ENCODE measurements around the gene WDR64.
"Not testable (repeated sequence)": the region's sequence is repeated elsewhere in the genome, so short reads cannot be mapped to it uniquely, and the experiment has no call there.

The WDR64 gene

DNA sequence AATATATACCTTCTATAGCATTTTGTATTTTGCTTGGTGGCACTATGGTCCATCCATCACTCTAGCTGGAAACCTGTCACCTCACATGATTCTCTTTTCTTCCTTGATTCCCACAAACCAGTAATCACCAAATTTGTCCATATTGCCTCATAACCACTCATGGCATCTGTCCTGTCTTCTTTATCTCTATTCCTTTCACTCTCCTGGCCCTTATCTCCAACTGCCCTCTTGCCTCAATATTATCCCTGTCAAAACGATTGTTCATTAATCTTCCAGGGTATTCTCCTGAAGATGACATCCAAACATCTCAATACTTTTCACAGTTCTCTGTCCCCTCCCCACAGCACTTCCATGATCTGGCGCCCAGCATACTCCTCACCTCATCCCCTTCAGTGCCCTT lies 46.1 kb downstream of the WDR64 start:
- no peaks in the 10 kb centered on the region for H4K20me1 ChIP-seq (ENCODE audit: insufficient read depth, low read length)
- no peaks in the 10 kb centered on the region for H3K36me3 ChIP-seq (ENCODE audit: insufficient read depth, low read length)
- H2AFZ ChIP-seq (ENCODE audit: low read length), result no peak overlapping the region
- H3K4me2 ChIP-seq (ENCODE audit: low read length), result no peak overlapping the region
- H3F3A ChIP-seq (ENCODE audit: insufficient read depth, low read length), result no peaks in the 10 kb centered on the region
- no peak overlapping the region for H3K27ac ChIP-seq (ENCODE audit: low read depth, low read length, poor library complexity, severe bottlenecking)
- H3K27me3 ChIP-seq (ENCODE audit: insufficient read depth, low read length), result no peaks in the 10 kb centered on the region
- H3K4me1 ChIP-seq (ENCODE audit: insufficient read depth, low read length, severe bottlenecking), result no peaks in the 10 kb centered on the region
- H3K9ac ChIP-seq (ENCODE audit: low read length), result no peak overlapping the region
- no peaks in the 10 kb centered on the region for H3K9me3 ChIP-seq (ENCODE audit: low read length)
- H3K9me2 ChIP-seq (ENCODE audit: low read depth, low read length), result no peaks in the 10 kb centered on the region
- H3K4me3 ChIP-seq (ENCODE audit: low read depth, low read length, poor library complexity, severe bottlenecking), result no peak overlapping the region
- H3K79me2 ChIP-seq (ENCODE audit: insufficient read depth, low read length), result no peaks in the 10 kb centered on the region
- TF ChIP-seq EZH2 (IDR thresholded peaks at IDR 0.05; ENCODE audit: borderline replicate concordance, low read length) (no peak), CTCF (IDR thresholded peaks at IDR 0.05; ENCODE audit: low read length) (no peak)

DNA sequence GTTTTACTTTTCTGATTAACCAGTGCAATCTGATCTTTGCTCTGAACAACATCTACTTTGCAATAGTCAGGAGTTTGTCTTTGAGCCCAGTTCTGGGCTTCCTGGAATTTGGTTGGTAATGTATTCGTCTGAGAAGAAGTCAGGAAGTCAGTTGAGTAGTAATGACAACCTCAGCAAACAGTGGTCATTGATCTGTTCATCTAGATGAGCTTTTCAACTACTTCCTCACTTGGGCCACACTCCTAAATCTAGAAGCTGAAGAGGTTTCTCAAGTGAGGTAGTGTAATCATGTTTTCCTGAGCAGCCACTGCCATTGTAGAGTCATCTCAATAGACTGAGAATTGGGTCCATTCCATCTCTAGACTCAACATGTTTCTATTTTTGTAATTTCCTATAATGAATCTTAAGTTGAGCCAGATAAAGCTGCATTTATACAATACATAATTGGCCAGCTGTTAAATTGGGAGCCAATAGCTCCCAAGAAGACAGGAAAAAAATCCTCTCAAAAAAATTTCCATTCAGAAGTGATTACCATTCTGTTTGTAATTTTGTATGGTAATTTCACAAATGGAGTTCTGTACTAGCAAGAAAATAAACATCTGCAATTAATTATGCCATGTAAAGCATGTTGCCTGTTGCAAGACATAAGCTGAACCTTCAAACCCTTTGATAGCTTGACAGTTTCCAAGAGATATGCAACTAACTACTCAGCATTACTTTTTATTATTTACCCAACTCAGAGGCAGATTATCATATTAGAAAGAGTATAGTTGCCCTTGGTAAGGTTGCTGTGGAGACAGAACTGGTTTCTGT lies 49.6 kb downstream of the WDR64 start:
- H4K20me1 ChIP-seq (ENCODE audit: insufficient read depth, low read length), result no peaks in the 10 kb centered on the region
- no peak overlapping the region for H3K27ac ChIP-seq (ENCODE audit: low read depth, low read length, poor library complexity, severe bottlenecking)
- H3K36me3 ChIP-seq (ENCODE audit: insufficient read depth, low read length), result no peaks in the 10 kb centered on the region
- H3K4me1 ChIP-seq (ENCODE audit: insufficient read depth, low read length, severe bottlenecking), result no peaks in the 10 kb centered on the region
- H3K4me3 ChIP-seq (ENCODE audit: low read depth, low read length, poor library complexity, severe bottlenecking), result no peak overlapping the region
- no peak for TF ChIP-seq CTCF (IDR thresholded peaks at IDR 0.05; ENCODE audit: low read length)
- no peak for TF ChIP-seq EZH2 (IDR thresholded peaks at IDR 0.05; ENCODE audit: borderline replicate concordance, low read length)
- no peaks in the 10 kb centered on the region for H3K9me2 ChIP-seq (ENCODE audit: low read depth, low read length)
- no peaks in the 10 kb centered on the region for H3K9me3 ChIP-seq (ENCODE audit: low read length)
- no peaks in the 10 kb centered on the region for H3K27me3 ChIP-seq (ENCODE audit: insufficient read depth, low read length)
- no peaks in the 10 kb centered on the region for H3F3A ChIP-seq (ENCODE audit: insufficient read depth, low read length)
- no peaks in the 10 kb centered on the region for H3K79me2 ChIP-seq (ENCODE audit: insufficient read depth, low read length)
- H2AFZ ChIP-seq (ENCODE audit: low read length), result no peak overlapping the region
- no peak overlapping the region for H3K4me2 ChIP-seq (ENCODE audit: low read length)
- H3K9ac ChIP-seq (ENCODE audit: low read length), result no peak overlapping the region

- Histone ChIP-seq H3K27ac (ENCODE audit: low read depth, low read length, poor library complexity, severe bottlenecking) (no peak overlapping the region), H3K9ac (ENCODE audit: low read length) (no peak overlapping the region), H3K4me1 (ENCODE audit: insufficient read depth, low read length, severe bottlenecking) (no peaks in the 10 kb centered on the region), H3K27me3 (ENCODE audit: insufficient read depth, low read length) (no peaks in the 10 kb centered on the region), H3F3A (ENCODE audit: insufficient read depth, low read length) (no peaks in the 10 kb centered on the region), H3K79me2 (ENCODE audit: insufficient read depth, low read length) (no peaks in the 10 kb centered on the region), H4K20me1 (ENCODE audit: insufficient read depth, low read length) (no peaks in the 10 kb centered on the region), H3K4me2 (ENCODE audit: low read length) (no peak overlapping the region), H3K36me3 (ENCODE audit: insufficient read depth, low read length) (no peaks in the 10 kb centered on the region), H2AFZ (ENCODE audit: low read length) (no peak overlapping the region), H3K9me2 (ENCODE audit: low read depth, low read length) (no peaks in the 10 kb centered on the region), H3K4me3 (ENCODE audit: low read depth, low read length, poor library complexity, severe bottlenecking) (no peak overlapping the region), H3K9me3 (ENCODE audit: low read length) (no peaks in the 10 kb centered on the region)
- no peak for TF ChIP-seq CTCF (IDR thresholded peaks at IDR 0.05; ENCODE audit: low read length)
- no peak for TF ChIP-seq EZH2 (IDR thresholded peaks at IDR 0.05; ENCODE audit: borderline replicate concordance, low read length)
Observed at GRCh38 chr1:241702442-241703373, 50.6 kb downstream of the WDR64 start.

- not testable (repeated sequence) for H3K4me1 ChIP-seq (ENCODE audit: insufficient read depth, low read length, severe bottlenecking); H3K9ac ChIP-seq (ENCODE audit: low read length); H2AFZ ChIP-seq (ENCODE audit: low read length); H3K4me2 ChIP-seq (ENCODE audit: low read length); H3K36me3 ChIP-seq (ENCODE audit: insufficient read depth, low read length); H3K9me3 ChIP-seq (ENCODE audit: low read length); H3K4me3 ChIP-seq (ENCODE audit: low read depth, low read length, poor library complexity, severe bottlenecking); H4K20me1 ChIP-seq (ENCODE audit: insufficient read depth, low read length); H3K9me2 ChIP-seq (ENCODE audit: low read depth, low read length); H3K27me3 ChIP-seq (ENCODE audit: insufficient read depth, low read length); H3F3A ChIP-seq (ENCODE audit: insufficient read depth, low read length); H3K27ac ChIP-seq (ENCODE audit: low read depth, low read length, poor library complexity, severe bottlenecking); H3K79me2 ChIP-seq (ENCODE audit: insufficient read depth, low read length)
Observed at GRCh38 chr1:241703739-241704138, 51.7 kb downstream of the WDR64 start.
